Amniotic stem cell (primary cell): ENCODE results near the gene UBXN10.

ENCODE experiments used
- DNase-seq: peaks from one replicate; lab custom pipeline; 2025; lab: John Stamatoyannopoulos, UW

The UBXN10 gene

DNA sequence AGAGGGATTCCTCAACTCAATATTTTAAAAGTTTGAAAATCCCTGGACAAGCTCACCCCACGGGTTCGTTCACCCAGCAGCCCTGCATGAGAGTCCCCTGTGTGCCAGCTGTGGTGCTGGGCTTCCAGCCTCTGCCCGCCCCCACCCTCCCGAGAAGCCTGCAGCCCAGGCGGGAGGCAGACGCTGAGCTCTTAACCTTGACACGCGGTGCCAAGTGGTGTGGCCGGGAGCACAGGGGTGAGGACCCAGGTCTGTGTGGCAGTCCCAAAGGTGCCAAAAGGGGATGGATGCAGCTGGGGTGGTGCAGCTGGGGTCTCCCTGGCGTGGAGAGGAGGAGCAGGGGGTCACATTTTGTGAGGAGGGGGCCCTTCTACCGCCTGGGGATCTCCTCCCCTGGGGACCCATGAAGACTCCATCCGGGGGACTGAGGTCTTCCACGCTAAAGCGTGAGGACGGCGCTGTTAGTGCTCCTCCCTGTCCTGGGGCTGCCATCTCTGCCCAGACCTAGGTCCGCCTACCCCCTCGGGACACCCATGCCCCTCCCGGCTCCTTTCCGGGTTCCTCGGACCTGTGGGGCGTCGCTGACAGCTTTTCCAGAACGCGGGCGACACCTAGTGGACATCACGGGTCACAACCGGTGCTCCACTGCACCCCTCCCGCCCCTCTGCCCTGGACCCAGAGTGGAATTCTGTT lies 33.8 kb upstream of the UBXN10 start:
- DNase-seq, result peak; percentile 60

GRCh38 chr1:20152599-20152930 lies 33.3 kb upstream of the UBXN10 start:
- no peak for DNase-seq

DNA sequence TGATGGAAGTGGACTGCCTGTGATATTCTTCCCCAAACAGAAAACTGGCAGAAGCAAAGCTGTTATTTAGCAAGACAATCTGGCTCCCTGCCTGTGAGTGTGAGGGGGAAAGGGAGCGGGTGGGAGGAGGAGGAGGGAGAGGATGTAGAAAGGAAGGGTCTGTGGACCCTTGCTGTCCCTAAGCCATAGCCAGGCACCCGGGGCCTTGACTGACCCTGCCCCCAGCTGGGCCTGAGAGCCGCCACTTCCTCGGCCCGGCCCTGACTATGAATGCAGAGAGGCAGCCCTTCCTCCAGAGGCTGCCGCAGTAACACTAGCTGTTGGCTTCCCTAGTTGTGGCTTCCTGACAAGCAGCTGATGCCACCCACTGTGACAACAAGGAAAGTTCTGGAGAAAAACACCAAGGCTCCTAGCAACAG lies 32.9 kb upstream of the UBXN10 start:
- DNase-seq, result no peak

DNA sequence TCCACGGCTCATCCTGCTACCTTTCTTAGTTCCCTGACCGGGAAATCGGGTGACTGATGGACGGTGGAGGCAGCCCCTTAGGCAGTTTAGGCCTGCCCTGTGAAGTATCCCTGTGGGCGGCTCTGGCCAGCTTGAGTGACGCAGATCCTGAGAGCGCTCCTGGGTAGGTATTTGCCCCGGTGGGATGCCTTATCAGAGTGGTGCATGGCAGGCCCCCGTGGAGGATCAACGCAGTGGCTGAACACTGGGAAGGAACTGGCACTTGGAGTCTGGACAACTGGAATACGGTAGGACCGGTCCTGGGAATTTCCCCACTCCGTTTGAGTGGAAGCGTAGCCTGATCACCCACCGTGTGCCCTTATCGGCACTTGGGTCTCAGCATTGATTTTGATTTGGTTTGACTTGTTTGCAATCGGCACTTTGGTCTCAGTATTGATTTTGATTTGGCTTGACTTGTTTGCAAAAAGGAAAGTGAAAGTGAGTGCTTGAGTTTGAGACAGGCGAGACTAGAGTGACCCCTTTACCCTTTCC lies 31.5 kb upstream of the UBXN10 start:
- DNase-seq, result no peak

DNA sequence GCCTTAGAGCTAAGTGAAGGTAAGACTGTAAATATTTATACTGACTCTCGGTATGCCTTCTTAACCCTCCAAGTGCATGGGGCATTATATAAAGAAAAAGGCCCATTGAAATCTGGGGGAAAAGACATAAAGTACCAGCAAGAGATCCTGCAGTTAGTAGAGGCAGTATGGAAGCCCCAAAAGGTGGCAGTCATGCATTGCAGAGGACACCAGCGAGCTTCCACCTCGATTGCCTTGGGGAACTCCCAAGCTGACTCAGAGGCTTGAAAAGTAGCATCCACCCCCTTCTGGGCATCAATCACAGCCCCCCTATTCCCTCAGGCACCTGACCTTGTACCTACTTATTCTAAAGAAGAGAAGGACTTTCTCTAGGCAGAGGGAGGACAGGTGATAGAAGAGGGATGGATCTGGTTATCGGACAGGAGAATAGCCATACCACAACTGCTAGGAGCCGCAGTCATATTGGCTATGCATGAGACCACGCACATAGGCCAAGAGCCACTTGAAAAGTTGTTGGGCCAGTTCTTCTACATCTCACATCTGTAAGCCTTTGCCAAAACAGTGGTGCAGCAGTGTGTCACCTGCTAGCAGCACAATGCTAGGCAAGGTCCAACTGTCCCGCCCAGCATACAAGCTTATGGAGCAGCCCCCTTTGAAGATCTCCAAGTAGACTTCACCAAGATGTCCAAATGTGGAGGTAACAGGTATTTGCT lies 27.4 kb upstream of the UBXN10 start:
- no peak for DNase-seq

GRCh38 chr1:20160034-20160433 lies 25.9 kb upstream of the UBXN10 start:
- no peak for DNase-seq

- DNase-seq, result no peak
These were observed 21.1 kb upstream of the UBXN10 start for GRCh38 chr1:20164694-20165202.

DNA sequence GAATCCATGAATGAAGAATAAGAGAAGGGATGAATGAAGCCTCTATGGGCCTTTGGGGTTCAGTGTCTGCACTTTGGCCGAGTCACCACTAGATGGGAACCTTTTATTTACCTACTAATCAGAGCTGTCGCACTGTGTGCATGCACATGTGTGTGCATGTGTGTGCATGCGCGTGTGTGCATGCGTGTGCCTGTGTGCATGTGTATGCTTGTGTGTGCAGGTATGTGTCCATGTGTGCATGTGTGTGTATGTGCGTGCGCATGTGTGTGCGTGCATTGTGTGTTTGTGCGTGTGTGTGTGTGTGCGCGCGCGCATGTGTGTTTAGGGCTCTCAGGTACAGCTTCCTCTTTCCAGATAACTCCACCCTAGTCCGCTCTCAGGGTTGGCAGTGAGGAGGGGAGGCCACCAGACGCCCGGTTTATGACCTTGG lies 20.4 kb upstream of the UBXN10 start:
- DNase-seq, result no peak

- DNase-seq, result no peak
These were observed 19.8 kb upstream of the UBXN10 start for GRCh38 chr1:20166051-20166450.

DNA sequence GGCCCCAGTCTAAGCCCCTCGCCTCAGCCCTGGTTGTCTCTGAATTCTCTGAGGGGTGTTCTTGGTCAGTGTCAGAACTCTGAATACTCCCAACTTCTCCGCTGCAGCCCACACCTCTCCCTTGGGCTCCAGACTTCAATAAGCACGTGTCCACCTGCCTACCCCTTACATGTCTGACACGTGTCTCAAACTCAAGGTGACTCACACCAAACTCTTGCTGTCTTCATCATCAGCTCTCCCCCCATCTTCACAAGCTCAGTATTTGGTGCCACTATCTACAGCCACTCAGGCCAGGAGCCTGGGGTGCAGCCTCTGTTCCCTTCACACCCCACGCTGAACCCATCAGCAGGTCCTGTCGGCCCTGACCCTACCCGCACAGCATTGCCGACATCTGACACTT lies 18.8 kb upstream of the UBXN10 start:
- DNase-seq, result no peak

DNA sequence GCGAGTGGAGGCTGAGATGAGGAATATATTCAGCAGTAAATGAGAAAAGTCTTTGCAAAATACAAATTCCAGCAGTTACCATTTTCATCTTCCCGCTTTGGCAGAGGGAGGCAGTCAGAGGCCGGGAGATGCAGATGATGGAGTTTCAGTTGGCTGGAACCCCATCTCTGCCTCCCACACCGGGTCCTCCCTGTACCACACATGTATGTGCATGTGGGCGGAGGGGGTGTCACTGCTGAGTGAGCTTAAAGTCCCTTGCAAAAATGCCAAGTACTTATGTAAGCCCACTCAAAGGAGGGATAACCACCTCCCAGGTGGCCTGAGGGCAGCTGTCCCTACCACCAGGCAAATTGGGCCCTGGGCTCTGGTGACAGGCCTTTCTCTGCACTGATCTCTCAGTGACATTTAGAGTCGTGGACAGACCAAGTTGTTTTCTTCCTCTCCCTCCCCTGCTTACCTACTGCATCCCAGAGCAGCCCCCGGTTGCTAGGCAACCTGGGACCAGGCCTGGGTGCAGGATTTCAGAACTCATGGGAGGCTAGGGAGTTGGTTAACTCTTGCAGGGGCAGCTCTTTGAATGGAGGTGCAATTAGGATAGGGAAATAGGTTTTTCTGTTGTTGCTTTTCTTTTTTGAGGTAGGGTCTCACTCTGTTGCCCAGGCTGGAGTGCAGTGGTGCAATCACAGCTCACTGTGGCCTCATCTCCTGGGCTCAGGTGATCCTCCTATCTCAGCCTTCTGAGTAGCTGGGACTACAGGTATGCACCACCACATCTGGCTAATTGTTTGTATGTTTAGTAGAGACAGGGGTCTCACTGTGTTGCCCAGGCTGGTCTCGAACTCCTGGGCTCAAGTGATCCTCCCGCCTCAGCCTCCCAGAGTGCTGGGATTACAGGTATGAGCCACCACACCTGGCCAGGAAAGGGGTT lies 17.1 kb upstream of the UBXN10 start:
- no peak for DNase-seq

DNA sequence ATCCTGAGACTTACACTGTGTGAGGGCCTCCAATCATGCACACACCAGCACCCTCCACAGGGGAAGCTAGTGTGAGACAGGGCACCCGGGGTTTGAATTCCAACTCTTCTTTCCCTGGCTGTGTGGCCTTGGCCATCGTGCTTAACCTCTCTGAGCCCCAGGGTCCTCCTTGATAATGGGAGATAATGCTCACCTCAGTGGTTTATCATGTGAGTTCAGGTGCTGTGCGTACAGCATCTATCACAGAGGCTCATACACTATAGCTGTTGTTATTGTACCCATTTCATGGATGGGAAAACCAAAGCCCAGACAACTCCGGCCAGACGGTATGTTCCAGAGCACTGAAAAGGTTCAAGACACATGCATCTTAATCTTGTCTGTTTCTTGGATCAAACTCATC lies 16.0 kb upstream of the UBXN10 start:
- no peak for DNase-seq

- DNase-seq, result no peak
These were observed 13.8 kb upstream of the UBXN10 start for GRCh38 chr1:20172033-20172590.

- DNase-seq, result no peak
These were observed 10.8 kb upstream of the UBXN10 start for GRCh38 chr1:20174937-20175666.

DNA sequence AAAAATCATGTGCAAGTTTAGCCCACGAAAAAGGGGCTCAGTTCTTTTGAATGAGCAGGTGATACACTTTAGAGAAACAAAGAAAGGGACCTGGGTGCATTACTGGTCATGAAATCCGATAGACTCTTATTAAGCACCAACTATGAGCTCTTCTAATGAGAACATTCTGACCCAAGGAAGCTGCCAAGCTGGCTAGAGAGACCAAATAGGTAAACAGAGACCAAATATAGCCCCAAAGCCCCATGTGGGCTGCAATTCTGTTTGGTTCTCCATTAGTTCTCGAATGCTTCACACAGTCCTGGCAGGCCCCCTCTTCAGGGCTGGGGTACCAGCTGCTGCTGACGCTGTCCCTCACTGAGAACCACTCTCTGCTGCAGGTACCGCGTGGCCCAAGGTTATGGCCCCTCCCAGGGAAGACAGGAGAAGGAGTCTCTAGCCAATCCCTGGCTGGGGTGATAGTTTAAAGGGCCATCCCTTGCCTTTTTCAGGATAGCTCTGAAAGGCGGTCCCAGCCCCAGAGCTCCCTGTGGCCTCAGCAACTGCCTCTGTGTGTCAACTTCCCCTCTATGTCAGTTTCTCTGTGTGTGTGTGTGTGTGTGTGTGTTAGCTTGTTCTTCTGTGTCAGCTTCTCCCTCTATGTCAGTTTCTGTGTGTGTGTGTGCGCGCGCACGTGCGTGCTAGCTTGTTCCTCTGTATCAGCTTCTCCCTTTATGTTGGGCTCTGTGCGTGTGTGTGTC lies 7.1 kb upstream of the UBXN10 start:
- DNase-seq, result no peak

DNA sequence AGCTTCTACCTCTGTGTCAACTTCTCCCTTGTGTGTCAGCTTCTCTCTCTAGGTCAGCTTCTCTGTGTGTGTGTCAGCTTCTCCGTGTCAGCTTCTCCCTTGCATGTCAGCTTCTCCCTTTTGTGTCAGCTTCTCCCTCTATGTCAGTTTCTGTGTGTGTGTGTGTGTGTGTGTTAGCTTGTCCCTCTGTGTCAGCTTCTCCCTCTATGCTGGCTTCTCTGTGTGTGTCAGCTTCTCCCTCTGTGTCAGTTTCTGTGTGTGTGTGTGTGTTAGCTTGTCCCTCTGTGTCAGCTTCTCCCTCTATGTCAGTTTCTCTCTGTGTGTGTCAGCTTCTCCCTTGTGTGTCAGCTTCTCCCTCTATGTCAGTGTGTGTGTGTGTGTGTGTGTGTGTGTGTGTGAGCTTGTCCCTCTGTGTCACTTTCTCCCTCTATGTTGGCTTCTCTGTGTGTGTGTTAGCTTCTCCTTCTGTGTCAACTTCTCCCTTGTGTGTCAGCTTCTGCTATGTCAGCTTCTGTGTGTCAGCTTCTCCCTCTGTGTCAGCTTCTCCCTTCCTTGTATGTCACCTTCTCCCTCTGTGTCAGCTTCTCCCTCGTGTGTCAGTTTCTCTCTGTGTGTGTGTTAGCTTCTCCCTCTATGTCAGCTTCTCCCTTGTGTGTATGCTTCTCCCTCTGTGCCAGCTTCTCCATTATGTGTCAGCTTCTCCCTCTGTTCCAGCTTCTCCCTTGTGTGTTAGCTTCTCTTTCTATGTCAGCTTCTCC lies 6.3 kb upstream of the UBXN10 start:
- no peak for DNase-seq

- no peak for DNase-seq
These were observed 5.6 kb upstream of the UBXN10 start for GRCh38 chr1:20180129-20180843.

GRCh38 chr1:20180844-20181207 lies 5.1 kb upstream of the UBXN10 start:
- no peak for DNase-seq

DNA sequence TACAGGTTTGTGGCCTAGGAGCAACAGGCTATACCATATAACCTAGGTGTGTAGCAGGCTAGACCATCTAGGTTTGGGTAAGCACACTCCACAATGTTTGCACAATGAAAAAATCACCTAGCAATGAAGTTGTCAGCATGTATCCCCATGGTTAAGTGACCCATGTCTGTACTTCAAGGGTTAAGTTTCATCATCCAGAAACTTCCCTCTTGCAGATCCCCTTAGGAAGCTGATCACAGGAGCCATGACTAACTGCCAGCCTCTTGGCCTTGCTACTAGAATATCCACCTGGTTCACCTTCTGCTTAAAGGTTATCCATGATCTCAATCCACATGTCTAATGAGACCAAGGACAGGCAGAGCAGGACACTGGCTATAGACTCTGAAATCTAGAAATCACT lies 3.5 kb upstream of the UBXN10 start:
- no peak for DNase-seq
